Neural crest cell (in vitro differentiated cells): ENCODE data around the gene POU5F2. TPM values are rescaled to one million over a fixed set of nuclear protein-coding genes. Genes with fewer than 3 reads are reported as not detected.

Experiments
- DNase-seq: peaks from one replicate; pipeline ENCODE4 v3.0.0; 2021; ENCODE audit warnings: low read depth, mixed read lengths, low spot score
- H3K27ac Mint-ChIP-seq: one replicate; pipeline ENCODE4 v1.8.0; 2021; ENCODE audit warnings: mild to moderate bottlenecking, mixed read lengths; ENCODE audit not compliant: unreplicated experiment
- H3K27me3 Mint-ChIP-seq: 2 replicates; pipeline ENCODE4 v1.8.0; 2021; ENCODE audit warnings: low read depth, mild to moderate bottlenecking, mixed read lengths
- H3K36me3 Mint-ChIP-seq: 2 replicates; pipeline ENCODE4 v1.8.0; 2021; ENCODE audit warnings: low read depth, mild to moderate bottlenecking, mixed read lengths
- H3K4me1 Mint-ChIP-seq: 2 replicates; pipeline ENCODE4 v1.8.0; 2021; ENCODE audit warnings: mixed read lengths
- H3K4me3 Mint-ChIP-seq: one replicate; pipeline ENCODE4 v1.8.0; 2021; ENCODE audit warnings: mild to moderate bottlenecking, mixed read lengths
- H3K9me3 Mint-ChIP-seq: 2 replicates; pipeline ENCODE4 v1.8.0; 2021; ENCODE audit warnings: mixed read lengths
- CTCF ChIP-seq: fragments of 200-600 bp; sonication (generic); conservative IDR thresholded peaks from 2 replicates; pipeline ENCODE4 v1.5.0; 2021; ENCODE audit warnings: antibody characterized with exemption, mild to moderate bottlenecking
- total RNA-seq: library from RNA; stranded (reverse); gene quantifications from 2 replicates; pipeline ENCODE4 v1.2.1, GENCODE V29; 2021

The POU5F2 gene
- total RNA-seq, 1 donor from 2014 or later, result 0.68 TPM

- Mint-ChIP-seq H3K27me3 (no peaks in the 10 kb centered on the region), H3K9me3 (no peaks in the 10 kb centered on the region), H3K27ac (no peak overlapping the region), H3K36me3 (peaks cover 7% of the 10 kb centered on the region), H3K4me3 (no peak overlapping the region), H3K4me1 (peaks cover under 1% of the 10 kb centered on the region)
- no peak for DNase-seq
- TF ChIP-seq CTCF, result no peak
Observed at GRCh38 chr5:93746406-93747056, 5.1 kb upstream of the POU5F2 start.

GRCh38 chr5:93736284-93736683 lies 5.1 kb downstream of the POU5F2 start:
- DNase-seq, result no peak
- no peak overlapping the region for H3K27ac Mint-ChIP-seq
- peaks cover 10% of the 10 kb centered on the region for H3K4me1 Mint-ChIP-seq
- no peak overlapping the region for H3K4me3 Mint-ChIP-seq
- no peaks in the 10 kb centered on the region for H3K27me3 Mint-ChIP-seq
- peaks cover 14% of the 10 kb centered on the region for H3K36me3 Mint-ChIP-seq
- H3K9me3 Mint-ChIP-seq, result peaks cover 11% of the 10 kb centered on the region
- no peak for TF ChIP-seq CTCF

- peaks cover 11% of the 10 kb centered on the region for H3K9me3 Mint-ChIP-seq
- H3K4me1 Mint-ChIP-seq, result peaks cover 10% of the 10 kb centered on the region
- DNase-seq, result no peak
- no peak overlapping the region for H3K27ac Mint-ChIP-seq
- no peak overlapping the region for H3K4me3 Mint-ChIP-seq
- H3K27me3 Mint-ChIP-seq, result no peaks in the 10 kb centered on the region
- TF ChIP-seq CTCF, result no peak
- peaks cover 14% of the 10 kb centered on the region for H3K36me3 Mint-ChIP-seq
Observed at GRCh38 chr5:93735378-93735777, 6.0 kb downstream of the POU5F2 start.

- H3K27ac Mint-ChIP-seq, result no peak overlapping the region
- peaks cover 3% of the 10 kb centered on the region for H3K9me3 Mint-ChIP-seq
- DNase-seq, result no peak
- no peak overlapping the region for H3K4me3 Mint-ChIP-seq
- no peak for TF ChIP-seq CTCF
- peaks cover 10% of the 10 kb centered on the region for H3K4me1 Mint-ChIP-seq
- no peaks in the 10 kb centered on the region for H3K27me3 Mint-ChIP-seq
- peaks cover 5% of the 10 kb centered on the region for H3K36me3 Mint-ChIP-seq
Observed at GRCh38 chr5:93731987-93732386, 9.4 kb downstream of the POU5F2 start.

GRCh38 chr5:93726595-93726994 lies 14.8 kb downstream of the POU5F2 start:
- Mint-ChIP-seq H3K36me3 (no peaks in the 10 kb centered on the region), H3K9me3 (no peaks in the 10 kb centered on the region), H3K27me3 (no peaks in the 10 kb centered on the region), H3K4me3 (no peak overlapping the region), H3K4me1 (peaks cover 18% of the 10 kb centered on the region), H3K27ac (no peak overlapping the region)
- DNase-seq, result no peak
- TF ChIP-seq CTCF, result no peak
